Measurements from ENCODE around the gene FCER2.

FCER2 gene

DNA sequence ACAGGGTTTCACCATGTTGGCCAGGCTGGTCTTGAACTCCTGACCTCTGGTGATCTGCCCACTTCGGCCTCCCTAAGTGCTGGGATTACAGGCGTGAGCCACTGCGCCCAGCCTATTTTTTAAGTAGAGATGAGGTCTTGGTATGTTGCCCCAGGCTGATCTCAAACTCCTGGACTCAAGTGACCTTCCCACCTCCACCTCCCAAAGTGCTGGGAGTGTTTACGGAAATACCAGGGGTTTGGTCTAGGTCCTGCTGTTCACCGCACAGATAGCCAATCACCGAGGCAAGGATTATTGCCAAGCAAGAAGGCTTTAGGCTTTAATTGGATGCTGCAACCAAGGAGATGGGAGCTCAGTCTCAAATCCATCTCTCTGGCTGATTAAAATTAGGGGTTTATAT is 18.4 kb upstream of the FCER2 start:
- Histone ChIP-seq H3K79me2 (ENCODE audit: insufficient read depth, low read length) (no peaks in the 10 kb centered on the region), H2AFZ (ENCODE audit: low read length) (no peak overlapping the region), H4K20me1 (ENCODE audit: insufficient read depth, low read length) (no peaks in the 10 kb centered on the region), H3K4me1 (ENCODE audit: insufficient read depth, low read length, severe bottlenecking) (no peaks in the 10 kb centered on the region), H3K4me3 (ENCODE audit: low read depth, low read length, poor library complexity, severe bottlenecking) (no peak overlapping the region), H3K9me3 (ENCODE audit: low read length) (no peaks in the 10 kb centered on the region), H3K9ac (ENCODE audit: low read length) (no peak overlapping the region), H3K27ac (ENCODE audit: low read depth, low read length, poor library complexity, severe bottlenecking) (no peak overlapping the region), H3K36me3 (ENCODE audit: insufficient read depth, low read length) (no peaks in the 10 kb centered on the region), H3K27me3 (ENCODE audit: insufficient read depth, low read length) (peaks cover 6% of the 10 kb centered on the region; the same call in 1 of the 2 replicates), H3F3A (ENCODE audit: insufficient read depth, low read length) (no peaks in the 10 kb centered on the region), H3K4me2 (ENCODE audit: low read length) (no peak overlapping the region), H3K9me2 (ENCODE audit: low read depth, low read length) (no peaks in the 10 kb centered on the region)
- no peak for TF ChIP-seq EZH2 (IDR thresholded peaks at IDR 0.05; ENCODE audit: borderline replicate concordance, low read length)
- TF ChIP-seq, protein P1, sequence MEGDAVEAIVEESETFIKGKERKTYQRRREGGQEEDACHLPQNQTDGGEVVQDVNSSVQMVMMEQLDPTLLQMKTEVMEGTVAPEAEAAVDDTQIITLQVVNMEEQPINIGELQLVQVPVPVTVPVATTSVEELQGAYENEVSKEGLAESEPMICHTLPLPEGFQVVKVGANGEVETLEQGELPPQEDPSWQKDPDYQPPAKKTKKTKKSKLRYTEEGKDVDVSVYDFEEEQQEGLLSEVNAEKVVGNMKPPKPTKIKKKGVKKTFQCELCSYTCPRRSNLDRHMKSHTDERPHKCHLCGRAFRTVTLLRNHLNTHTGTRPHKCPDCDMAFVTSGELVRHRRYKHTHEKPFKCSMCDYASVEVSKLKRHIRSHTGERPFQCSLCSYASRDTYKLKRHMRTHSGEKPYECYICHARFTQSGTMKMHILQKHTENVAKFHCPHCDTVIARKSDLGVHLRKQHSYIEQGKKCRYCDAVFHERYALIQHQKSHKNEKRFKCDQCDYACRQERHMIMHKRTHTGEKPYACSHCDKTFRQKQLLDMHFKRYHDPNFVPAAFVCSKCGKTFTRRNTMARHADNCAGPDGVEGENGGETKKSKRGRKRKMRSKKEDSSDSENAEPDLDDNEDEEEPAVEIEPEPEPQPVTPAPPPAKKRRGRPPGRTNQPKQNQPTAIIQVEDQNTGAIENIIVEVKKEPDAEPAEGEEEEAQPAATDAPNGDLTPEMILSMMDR (IDR thresholded peaks at IDR 0.05; ENCODE audit: low read length) = no peak

DNA sequence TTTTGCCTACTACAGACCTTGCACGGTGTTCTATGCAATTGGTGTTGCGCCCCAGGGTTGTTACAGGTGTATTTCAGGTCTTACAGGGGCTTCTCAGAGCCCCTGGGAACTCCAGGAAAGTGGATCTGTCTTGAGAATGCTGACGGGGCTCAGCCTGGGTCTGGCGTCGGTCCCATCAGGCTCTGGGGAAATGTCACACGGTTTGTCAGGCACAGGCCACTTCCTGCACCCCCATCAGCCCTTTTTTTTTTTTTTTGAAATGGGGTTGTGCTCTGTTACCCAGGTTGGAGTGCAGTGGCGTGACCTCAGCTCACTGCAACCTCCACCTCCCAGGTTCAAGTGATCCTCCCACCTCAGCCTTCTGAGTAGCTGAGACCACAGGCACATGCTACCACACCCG is 16.7 kb upstream of the FCER2 start:
- Histone ChIP-seq H3K4me3 (ENCODE audit: low read depth, low read length, poor library complexity, severe bottlenecking) (no peak overlapping the region), H2AFZ (ENCODE audit: low read length) (no peak overlapping the region), H4K20me1 (ENCODE audit: insufficient read depth, low read length) (no peaks in the 10 kb centered on the region), H3K36me3 (ENCODE audit: insufficient read depth, low read length) (no peaks in the 10 kb centered on the region), H3K27ac (ENCODE audit: low read depth, low read length, poor library complexity, severe bottlenecking) (no peak overlapping the region), H3K9me2 (ENCODE audit: low read depth, low read length) (no peaks in the 10 kb centered on the region), H3K79me2 (ENCODE audit: insufficient read depth, low read length) (no peaks in the 10 kb centered on the region), H3K9me3 (ENCODE audit: low read length) (no peaks in the 10 kb centered on the region), H3K4me2 (ENCODE audit: low read length) (no peak overlapping the region), H3K27me3 (ENCODE audit: insufficient read depth, low read length) (peaks cover 6% of the 10 kb centered on the region; the same call in 1 of the 2 replicates), H3K4me1 (ENCODE audit: insufficient read depth, low read length, severe bottlenecking) (no peaks in the 10 kb centered on the region), H3K9ac (ENCODE audit: low read length) (no peak overlapping the region), H3F3A (ENCODE audit: insufficient read depth, low read length) (no peaks in the 10 kb centered on the region)
- TF ChIP-seq, protein P1 (IDR thresholded peaks at IDR 0.05; ENCODE audit: low read length) = no peak
- TF ChIP-seq EZH2 (IDR thresholded peaks at IDR 0.05; ENCODE audit: borderline replicate concordance, low read length) = no peak

DNA sequence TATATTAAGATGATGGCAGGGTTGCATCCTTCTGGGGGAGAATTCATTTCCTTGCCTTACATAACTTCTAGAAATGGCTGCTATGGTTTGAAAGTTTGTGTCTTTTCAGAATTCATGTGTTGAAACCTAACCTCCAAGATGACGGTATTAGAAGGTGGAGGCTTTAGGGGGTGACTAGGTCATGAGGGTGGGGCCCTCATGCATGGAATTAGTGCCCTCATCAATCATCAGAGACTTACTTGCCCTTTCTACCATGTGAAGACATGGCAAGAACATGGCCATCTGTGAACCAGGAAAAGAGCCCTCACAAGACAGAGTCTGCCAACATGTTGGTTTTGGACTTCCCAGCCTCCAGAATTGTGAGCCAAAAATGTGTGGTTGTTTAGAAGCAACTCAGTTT is 14.8 kb upstream of the FCER2 start:
- Histone ChIP-seq H3K27ac (ENCODE audit: low read depth, low read length, poor library complexity, severe bottlenecking) (no peak overlapping the region), H4K20me1 (ENCODE audit: insufficient read depth, low read length) (no peaks in the 10 kb centered on the region), H2AFZ (ENCODE audit: low read length) (no peak overlapping the region), H3K4me2 (ENCODE audit: low read length) (no peak overlapping the region), H3F3A (ENCODE audit: insufficient read depth, low read length) (no peaks in the 10 kb centered on the region), H3K4me3 (ENCODE audit: low read depth, low read length, poor library complexity, severe bottlenecking) (no peak overlapping the region), H3K4me1 (ENCODE audit: insufficient read depth, low read length, severe bottlenecking) (no peaks in the 10 kb centered on the region), H3K9me3 (ENCODE audit: low read length) (no peaks in the 10 kb centered on the region), H3K9ac (ENCODE audit: low read length) (no peak overlapping the region), H3K9me2 (ENCODE audit: low read depth, low read length) (no peaks in the 10 kb centered on the region), H3K27me3 (ENCODE audit: insufficient read depth, low read length) (peaks cover 6% of the 10 kb centered on the region; the same call in 1 of the 2 replicates), H3K79me2 (ENCODE audit: insufficient read depth, low read length) (no peaks in the 10 kb centered on the region), H3K36me3 (ENCODE audit: insufficient read depth, low read length) (no peaks in the 10 kb centered on the region)
- TF ChIP-seq, protein P1 (IDR thresholded peaks at IDR 0.05; ENCODE audit: low read length) = no peak
- TF ChIP-seq EZH2 (IDR thresholded peaks at IDR 0.05; ENCODE audit: borderline replicate concordance, low read length) = no peak
